ENCODE measurements around the gene TRIM10. TPM values are rescaled to one million over a fixed set of nuclear protein-coding genes. Genes with fewer than 3 reads are reported as not detected.

Gene TRIM10
- total RNA-seq, 4 donors from 2014 or later = 0.09 TPM; not detected in 3

DNA sequence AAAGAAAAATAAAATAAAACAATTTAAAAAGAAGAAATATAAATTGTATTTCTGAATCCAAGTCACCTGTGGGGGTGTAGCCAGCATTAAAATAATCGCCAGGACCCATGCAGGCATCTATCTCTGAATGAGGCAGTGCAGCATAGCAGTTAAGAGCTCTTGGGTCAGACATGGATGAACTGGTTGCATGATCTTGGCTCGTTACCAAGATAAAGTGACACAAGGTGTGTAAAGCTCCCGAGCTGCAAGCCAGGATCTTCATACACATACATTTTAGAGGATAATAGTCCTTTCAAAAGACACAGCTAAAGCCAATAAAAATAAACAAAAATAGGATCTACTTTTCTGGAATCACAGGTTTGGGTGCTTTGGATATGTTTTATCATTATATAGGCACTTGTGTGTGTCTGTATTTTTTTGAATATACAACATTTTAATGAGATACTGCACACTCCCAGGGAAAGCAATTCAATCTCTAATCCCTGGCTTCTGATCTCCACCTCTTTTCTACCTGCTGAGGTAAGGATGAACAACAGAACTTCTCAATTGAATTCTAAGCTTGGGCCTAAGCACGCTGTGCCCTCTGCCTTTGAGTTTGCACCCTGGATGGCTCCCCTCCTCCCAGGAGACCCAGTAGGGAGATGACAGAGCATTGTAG lies 8.9 kb downstream of the TRIM10 start:
- ATAC-seq (ENCODE audit: low FRiP score) = no peak
- TF ChIP-seq, protein P1, sequence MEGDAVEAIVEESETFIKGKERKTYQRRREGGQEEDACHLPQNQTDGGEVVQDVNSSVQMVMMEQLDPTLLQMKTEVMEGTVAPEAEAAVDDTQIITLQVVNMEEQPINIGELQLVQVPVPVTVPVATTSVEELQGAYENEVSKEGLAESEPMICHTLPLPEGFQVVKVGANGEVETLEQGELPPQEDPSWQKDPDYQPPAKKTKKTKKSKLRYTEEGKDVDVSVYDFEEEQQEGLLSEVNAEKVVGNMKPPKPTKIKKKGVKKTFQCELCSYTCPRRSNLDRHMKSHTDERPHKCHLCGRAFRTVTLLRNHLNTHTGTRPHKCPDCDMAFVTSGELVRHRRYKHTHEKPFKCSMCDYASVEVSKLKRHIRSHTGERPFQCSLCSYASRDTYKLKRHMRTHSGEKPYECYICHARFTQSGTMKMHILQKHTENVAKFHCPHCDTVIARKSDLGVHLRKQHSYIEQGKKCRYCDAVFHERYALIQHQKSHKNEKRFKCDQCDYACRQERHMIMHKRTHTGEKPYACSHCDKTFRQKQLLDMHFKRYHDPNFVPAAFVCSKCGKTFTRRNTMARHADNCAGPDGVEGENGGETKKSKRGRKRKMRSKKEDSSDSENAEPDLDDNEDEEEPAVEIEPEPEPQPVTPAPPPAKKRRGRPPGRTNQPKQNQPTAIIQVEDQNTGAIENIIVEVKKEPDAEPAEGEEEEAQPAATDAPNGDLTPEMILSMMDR (IDR thresholded peaks at IDR 0.05) = no peak
- no peak for DNase-seq (ENCODE audit: low spot score)

DNA sequence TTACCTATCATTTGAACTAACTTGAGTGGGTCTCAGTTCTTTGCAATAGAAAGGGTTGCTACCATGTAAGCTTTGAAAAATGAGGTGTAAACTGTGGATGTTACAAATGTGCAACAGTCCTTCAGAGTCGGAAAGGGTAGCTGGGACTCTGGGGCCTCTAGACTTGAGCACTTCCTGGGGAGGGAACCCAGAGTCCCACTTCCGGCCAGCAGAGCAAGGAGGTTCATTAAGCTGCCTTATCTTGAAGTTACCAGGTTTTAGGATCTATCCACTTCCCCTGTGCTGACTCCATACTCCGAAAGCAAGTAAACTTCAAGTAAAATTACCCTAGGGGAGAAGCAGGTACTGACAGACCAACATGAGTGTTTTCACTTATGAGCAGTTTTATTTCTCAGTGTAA lies 9.4 kb downstream of the TRIM10 start:
- DNase-seq (ENCODE audit: low spot score) (no peak), ATAC-seq (ENCODE audit: low FRiP score) (no peak)
- TF ChIP-seq, protein P1 (IDR thresholded peaks at IDR 0.05) = no peak

- ATAC-seq (ENCODE audit: low FRiP score) = no peak
- no peak for DNase-seq (ENCODE audit: low spot score)
- TF ChIP-seq, protein P1 (IDR thresholded peaks at IDR 0.05) = no peak
These were observed 10.2 kb downstream of the TRIM10 start for GRCh38 chr6:30150671-30151395.

DNA sequence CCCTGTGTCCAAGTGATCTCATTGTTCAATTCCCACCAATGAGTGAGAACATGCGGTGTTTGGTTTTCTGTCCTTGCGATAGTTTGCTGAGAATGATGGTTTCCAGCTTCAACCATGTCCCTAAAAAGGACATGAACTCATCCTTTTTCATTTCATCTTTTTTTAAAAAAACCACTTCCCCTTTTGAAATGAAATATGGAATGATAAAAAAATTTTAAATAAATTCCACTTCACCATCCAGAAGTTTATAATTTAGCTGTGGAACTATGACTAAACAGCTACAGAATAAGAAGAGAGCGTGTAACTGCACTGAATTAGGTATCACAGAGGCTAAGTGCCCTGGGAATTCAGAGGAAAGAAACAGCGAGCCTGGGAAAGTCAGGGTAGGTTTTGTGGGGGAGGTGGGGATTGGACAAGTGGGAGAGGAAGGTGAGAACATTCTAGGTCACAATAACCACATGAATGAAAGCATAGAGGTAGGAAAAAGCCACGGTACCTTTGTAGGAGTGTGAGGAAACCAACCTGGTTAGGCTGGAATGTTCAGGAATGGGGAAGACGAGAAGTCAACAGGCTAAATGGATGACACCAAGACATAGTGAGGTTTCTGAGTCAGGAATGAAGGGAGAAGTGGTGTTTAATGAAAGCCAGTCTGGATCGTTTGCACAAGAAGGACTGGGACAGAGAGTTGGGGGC lies 11.0 kb downstream of the TRIM10 start:
- ATAC-seq (ENCODE audit: low FRiP score) = no peak
- TF ChIP-seq, protein P1 (IDR thresholded peaks at IDR 0.05) = no peak
- no peak for DNase-seq (ENCODE audit: low spot score)

GRCh38 chr6:30149234-30149633 lies 11.8 kb downstream of the TRIM10 start:
- DNase-seq (ENCODE audit: low spot score) = no peak
- TF ChIP-seq, protein P1 (IDR thresholded peaks at IDR 0.05) = no peak
- no peak for ATAC-seq (ENCODE audit: low FRiP score)

- TF ChIP-seq, protein P1 (IDR thresholded peaks at IDR 0.05) = no peak
- DNase-seq (ENCODE audit: low spot score) (no peak), ATAC-seq (ENCODE audit: low FRiP score) (no peak)
These were observed 13.9 kb downstream of the TRIM10 start for GRCh38 chr6:30147096-30147495.

Measured in omental fat pad (tissue), 4 donors.